Cardiac fibroblast (primary cell): ENCODE measurements around the gene PDIA5.

Experiments used
- DNase-seq, 2 donors: peaks; one replicate each; pipeline versions ENCODE4 v3.0.0 to v3.0.0-alpha.2; 2010; ENCODE audit warnings: low read depth in 2 of 2
- H3K4me3 ChIP-seq, 2 donors: replicated peaks in 1 of 2; 1 replicate in 1 of 2; 2 replicates in 1 of 2; pipeline ENCODE4 v1.5.1; 2011; ENCODE audit warnings: low read depth in 2 of 2, low read length in 2 of 2, mild to moderate bottlenecking in 2 of 2, moderate library complexity in 1 of 2
- TF ChIP-seq, protein P1 (sequence below): IDR thresholded peaks from one replicate; pipeline ENCODE4 v1.5.1; 2011; ENCODE audit warnings: low read depth, mild to moderate bottlenecking, low read length, inconsistent platforms

The PDIA5 gene

DNA sequence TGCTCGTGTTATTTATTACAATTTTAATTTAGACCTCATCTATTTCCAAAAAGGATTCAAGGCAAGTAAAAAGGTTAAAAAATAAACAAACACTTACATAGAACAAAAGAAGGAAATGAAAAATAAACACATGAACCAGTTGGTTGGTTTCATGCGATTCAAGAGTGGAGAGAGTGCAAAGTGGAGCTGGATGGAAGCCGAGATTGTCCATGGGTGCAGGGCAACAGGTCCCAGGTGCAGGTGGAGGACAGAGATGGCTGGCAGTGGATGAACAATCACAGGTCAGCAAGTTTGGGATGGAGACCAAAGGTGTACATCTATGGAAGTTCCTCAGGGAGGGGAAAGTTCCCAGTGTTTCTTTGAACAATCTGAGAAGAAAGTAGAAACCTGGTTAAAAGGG, 27.6 kb upstream of the PDIA5 start:
- no peak for DNase-seq
- TF ChIP-seq, protein P1, sequence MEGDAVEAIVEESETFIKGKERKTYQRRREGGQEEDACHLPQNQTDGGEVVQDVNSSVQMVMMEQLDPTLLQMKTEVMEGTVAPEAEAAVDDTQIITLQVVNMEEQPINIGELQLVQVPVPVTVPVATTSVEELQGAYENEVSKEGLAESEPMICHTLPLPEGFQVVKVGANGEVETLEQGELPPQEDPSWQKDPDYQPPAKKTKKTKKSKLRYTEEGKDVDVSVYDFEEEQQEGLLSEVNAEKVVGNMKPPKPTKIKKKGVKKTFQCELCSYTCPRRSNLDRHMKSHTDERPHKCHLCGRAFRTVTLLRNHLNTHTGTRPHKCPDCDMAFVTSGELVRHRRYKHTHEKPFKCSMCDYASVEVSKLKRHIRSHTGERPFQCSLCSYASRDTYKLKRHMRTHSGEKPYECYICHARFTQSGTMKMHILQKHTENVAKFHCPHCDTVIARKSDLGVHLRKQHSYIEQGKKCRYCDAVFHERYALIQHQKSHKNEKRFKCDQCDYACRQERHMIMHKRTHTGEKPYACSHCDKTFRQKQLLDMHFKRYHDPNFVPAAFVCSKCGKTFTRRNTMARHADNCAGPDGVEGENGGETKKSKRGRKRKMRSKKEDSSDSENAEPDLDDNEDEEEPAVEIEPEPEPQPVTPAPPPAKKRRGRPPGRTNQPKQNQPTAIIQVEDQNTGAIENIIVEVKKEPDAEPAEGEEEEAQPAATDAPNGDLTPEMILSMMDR = no peak

DNA sequence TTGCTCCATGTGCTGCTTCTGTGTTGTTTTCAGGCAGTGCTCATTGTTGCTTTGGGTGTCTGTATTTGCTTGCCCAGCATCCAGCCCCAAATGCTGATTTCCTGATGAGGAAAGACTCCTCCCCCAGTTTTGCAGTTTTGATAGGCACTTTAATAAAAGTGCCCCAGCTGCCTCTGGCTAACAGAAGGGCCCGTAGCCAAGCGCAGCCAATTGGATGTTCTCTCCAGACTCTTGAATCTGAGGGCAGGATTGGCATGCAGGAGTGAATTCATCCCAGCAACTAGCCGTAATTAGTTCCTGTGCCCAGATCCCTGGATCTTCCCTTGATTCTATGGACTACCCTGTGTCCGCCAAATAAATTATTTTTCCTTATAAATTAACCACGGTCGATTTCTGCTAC, 24.4 kb upstream of the PDIA5 start:
- no peak overlapping the region for H3K4me3 ChIP-seq
- TF ChIP-seq, protein P1 = no peak
- DNase-seq = no peak

More for the DNA sequence above, 27.6 kb upstream of the PDIA5 start:
- no peak overlapping the region for H3K4me3 ChIP-seq

DNA sequence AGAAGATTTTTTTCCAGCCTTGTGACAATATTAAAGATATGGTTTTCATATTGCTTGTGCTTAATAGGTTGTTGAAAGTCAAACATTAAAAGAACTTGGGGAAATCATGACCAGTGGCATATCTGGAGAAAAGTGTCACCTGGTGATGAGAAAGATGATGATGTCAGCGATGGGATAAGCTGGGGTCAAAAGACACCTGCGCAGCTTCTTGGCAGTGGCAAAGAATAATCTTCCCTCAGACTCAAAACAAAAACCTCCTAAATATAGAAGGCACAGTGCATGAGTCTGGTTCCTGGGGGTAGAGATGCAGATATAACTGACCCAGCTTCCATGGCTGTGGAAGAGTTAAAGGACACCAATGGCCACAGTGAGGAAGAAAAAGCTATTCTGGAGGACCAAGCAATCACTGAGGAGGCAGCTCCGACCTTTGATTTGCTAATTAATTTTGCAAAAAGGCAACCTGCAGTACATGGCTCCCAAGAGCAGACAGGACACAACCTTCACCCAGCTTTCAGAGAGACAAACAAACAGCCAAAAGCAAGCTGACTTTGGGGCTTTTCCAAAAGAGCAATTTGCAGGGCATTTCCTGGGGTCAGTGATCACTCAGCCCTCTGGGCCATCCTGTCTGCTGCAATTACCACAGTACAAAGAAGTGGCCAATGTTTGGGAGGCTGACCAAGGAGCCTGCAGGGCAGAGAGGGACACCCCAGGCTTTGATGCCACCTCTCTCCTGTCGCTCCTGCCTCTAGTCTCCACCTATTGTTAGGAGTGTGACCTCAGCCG, 21.7 kb upstream of the PDIA5 start:
- no peak overlapping the region for H3K4me3 ChIP-seq
- peak in 1 of 2 donors; percentile 38 for DNase-seq
- TF ChIP-seq, protein P1 = no peak

DNA sequence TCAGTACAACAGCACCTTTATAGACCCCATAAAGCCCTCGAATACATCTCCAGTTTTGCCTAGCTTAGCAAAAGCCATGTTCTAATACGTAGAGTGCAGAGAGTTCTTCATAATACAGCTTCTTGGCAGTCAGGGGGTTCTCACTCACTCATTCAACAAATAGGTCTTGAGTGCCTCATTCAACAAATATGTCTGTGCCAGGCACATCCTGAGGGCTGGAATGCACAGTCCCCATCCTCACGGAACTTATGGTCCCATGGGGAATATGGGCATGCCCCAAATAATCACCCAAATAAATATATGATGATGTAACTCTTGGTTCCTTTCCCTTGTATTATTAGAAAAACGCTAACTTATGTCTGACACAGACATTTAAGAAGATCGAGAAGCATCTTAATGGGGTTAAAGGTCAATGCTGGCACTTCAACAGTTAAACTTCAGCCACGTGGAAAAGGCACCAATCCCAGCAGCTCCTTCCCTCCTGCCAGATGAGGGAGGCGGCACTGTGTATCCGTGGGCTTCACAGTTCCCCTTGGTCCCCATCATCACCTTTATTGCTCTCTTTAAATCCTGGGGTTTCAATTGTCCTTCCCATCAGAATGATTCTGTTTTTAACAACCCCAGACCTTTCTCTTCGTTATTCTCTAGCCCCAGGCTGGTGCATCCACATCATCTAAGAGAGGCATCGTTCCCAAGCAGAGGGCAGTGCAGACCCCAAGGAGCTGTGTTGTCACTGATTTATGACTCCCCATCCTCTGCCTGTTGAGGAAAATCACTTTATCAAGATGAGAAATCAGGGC, 20.4 kb upstream of the PDIA5 start:
- no peak overlapping the region for H3K4me3 ChIP-seq
- DNase-seq = peak in 1 of 2 donors; percentile 83
- TF ChIP-seq, protein P1 = no peak

DNA sequence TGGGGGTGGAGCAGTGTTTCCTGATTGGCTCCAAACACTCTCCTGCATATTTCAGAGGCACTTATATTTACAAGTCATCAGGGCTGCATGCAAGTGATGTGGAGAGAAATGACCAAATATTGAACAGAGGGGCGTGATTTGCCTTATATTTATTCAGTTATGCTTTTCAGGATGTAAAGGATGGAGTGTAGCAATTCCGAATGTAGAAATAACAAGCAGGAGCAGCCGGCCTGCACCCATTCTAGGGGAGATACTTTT, 19.8 kb upstream of the PDIA5 start:
- TF ChIP-seq, protein P1 = no peak
- DNase-seq = no peak
- no peak overlapping the region for H3K4me3 ChIP-seq

DNA sequence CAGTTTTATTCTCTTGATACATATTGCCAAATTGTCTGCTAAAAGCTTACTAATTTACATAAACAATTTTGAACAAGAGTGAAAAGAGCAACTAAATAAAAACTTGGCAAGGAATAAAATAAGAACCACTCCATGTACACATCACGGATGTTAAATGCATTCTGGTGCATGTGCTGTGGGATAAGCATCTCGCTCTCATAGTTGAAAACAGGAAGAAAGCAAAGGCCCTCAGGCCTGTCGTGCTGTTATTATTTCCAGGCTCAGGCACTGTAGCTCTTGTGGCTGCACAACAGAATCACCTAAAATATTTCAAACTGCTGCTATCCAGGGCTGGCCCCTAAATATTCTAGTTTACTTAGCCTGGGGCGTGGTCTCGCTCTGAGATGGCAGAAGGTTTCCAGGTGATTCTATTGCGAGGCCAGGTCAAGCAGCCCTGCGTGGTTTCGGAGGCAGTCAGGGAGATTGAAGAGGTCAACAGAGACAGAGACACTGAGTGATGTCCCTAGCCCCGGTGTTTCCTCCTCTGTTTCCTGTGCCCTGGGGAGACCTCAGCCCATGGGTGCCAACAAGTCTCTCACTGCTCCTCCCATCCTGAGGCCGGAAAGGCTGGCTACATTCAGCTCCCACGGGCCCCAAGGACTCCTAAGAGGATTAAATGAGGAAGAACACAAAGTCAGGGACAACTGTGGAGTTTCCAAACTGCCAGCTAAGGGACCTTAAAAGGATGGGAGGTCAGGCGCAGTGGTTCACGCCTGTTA, 18.2 kb upstream of the PDIA5 start:
- no peak overlapping the region for H3K4me3 ChIP-seq
- TF ChIP-seq, protein P1 = no peak
- no peak for DNase-seq
